ENCODE data around the gene PGD.

The PGD gene

GRCh38 chr1:10421637-10422036, 22.8 kb downstream of the PGD start:
- TF ChIP-seq CEBPB (IDR thresholded peaks at IDR 0.05) (no peak), RAD21 (IDR thresholded peaks at IDR 0.05; ENCODE audit: low read depth) (no peak), TAF1 (IDR thresholded peaks at IDR 0.05; ENCODE audit: low read depth) (no peak)

- TF ChIP-seq MAX (IDR thresholded peaks at IDR 0.05) (no peak), TEAD4 (IDR thresholded peaks at IDR 0.05) (no peak), FOXM1 (IDR thresholded peaks at IDR 0.05; ENCODE audit: borderline replicate concordance, low read depth) (no peak), CEBPB (IDR thresholded peaks at IDR 0.05) (no peak), RAD21 (IDR thresholded peaks at IDR 0.05; ENCODE audit: low read depth) (no peak), YY1 (IDR thresholded peaks at IDR 0.05; ENCODE audit: low read depth) (no peak), REST (IDR thresholded peaks at IDR 0.05; ENCODE audit: low read depth) (no peak), TCF12 (IDR thresholded peaks at IDR 0.05; ENCODE audit: low read depth) (no peak), USF1 (IDR thresholded peaks at IDR 0.05) (no peak), NFIC (IDR thresholded peaks at IDR 0.05) (no peak), EGR1 (IDR thresholded peaks at IDR 0.05) (no peak), TAF1 (IDR thresholded peaks at IDR 0.05; ENCODE audit: low read depth) (no peak), CREB1 (IDR thresholded peaks at IDR 0.05; ENCODE audit: low read depth) (no peak), EP300 (IDR thresholded peaks at IDR 0.05; ENCODE audit: borderline replicate concordance) (no peak)
Observed at GRCh38 chr1:10424034-10424433, 25.2 kb downstream of the PGD start.

GRCh38 chr1:10424651-10425050, 25.8 kb downstream of the PGD start:
- TF ChIP-seq ZBTB7A (IDR thresholded peaks at IDR 0.05; ENCODE audit: low read depth) (no peak), TCF12 (IDR thresholded peaks at IDR 0.05; ENCODE audit: low read depth) (no peak), USF1 (IDR thresholded peaks at IDR 0.05) (no peak), YY1 (IDR thresholded peaks at IDR 0.05; ENCODE audit: low read depth) (no peak), EP300 (IDR thresholded peaks at IDR 0.05; ENCODE audit: borderline replicate concordance) (no peak), NFIC (IDR thresholded peaks at IDR 0.05) (no peak), FOXM1 (IDR thresholded peaks at IDR 0.05; ENCODE audit: borderline replicate concordance, low read depth) (no peak), TAF1 (IDR thresholded peaks at IDR 0.05; ENCODE audit: low read depth) (no peak), CEBPB (IDR thresholded peaks at IDR 0.05) (no peak), MAX (IDR thresholded peaks at IDR 0.05) (no peak), RAD21 (IDR thresholded peaks at IDR 0.05; ENCODE audit: low read depth) (no peak), EGR1 (IDR thresholded peaks at IDR 0.05) (no peak), TEAD4 (IDR thresholded peaks at IDR 0.05) (no peak), CREB1 (IDR thresholded peaks at IDR 0.05; ENCODE audit: low read depth) (no peak), REST (IDR thresholded peaks at IDR 0.05; ENCODE audit: low read depth) (no peak)

- TF ChIP-seq EGR1 (IDR thresholded peaks at IDR 0.05) (no peak), TAF1 (IDR thresholded peaks at IDR 0.05; ENCODE audit: low read depth) (no peak), TCF12 (IDR thresholded peaks at IDR 0.05; ENCODE audit: low read depth) (no peak), TEAD4 (IDR thresholded peaks at IDR 0.05) (no peak), USF1 (IDR thresholded peaks at IDR 0.05) (no peak), CREB1 (IDR thresholded peaks at IDR 0.05; ENCODE audit: low read depth) (no peak), NFIC (IDR thresholded peaks at IDR 0.05) (no peak), CEBPB (IDR thresholded peaks at IDR 0.05) (no peak), ZBTB7A (IDR thresholded peaks at IDR 0.05; ENCODE audit: low read depth) (no peak), FOXM1 (IDR thresholded peaks at IDR 0.05; ENCODE audit: borderline replicate concordance, low read depth) (no peak), MAX (IDR thresholded peaks at IDR 0.05) (no peak), RAD21 (IDR thresholded peaks at IDR 0.05; ENCODE audit: low read depth) (no peak)
Observed at GRCh38 chr1:10428984-10429383, 30.1 kb downstream of the PGD start.

GRCh38 chr1:10429868-10430215, 31.0 kb downstream of the PGD start:
- TF ChIP-seq MAX (IDR thresholded peaks at IDR 0.05) (no peak), NFIC (IDR thresholded peaks at IDR 0.05) (no peak), RAD21 (IDR thresholded peaks at IDR 0.05; ENCODE audit: low read depth) (no peak), TEAD4 (IDR thresholded peaks at IDR 0.05) (no peak), CEBPB (IDR thresholded peaks at IDR 0.05) (no peak), REST (IDR thresholded peaks at IDR 0.05; ENCODE audit: low read depth) (no peak), EGR1 (IDR thresholded peaks at IDR 0.05) (no peak)
